Fibroblast of the conjunctiva (primary cell): ENCODE results near the gene PER1.

ENCODE experiments used
- DNase-seq: peaks from one replicate; pipeline ENCODE4 v3.0.0-alpha.2; 2010; ENCODE audit warnings: low read depth

The PER1 gene

DNA sequence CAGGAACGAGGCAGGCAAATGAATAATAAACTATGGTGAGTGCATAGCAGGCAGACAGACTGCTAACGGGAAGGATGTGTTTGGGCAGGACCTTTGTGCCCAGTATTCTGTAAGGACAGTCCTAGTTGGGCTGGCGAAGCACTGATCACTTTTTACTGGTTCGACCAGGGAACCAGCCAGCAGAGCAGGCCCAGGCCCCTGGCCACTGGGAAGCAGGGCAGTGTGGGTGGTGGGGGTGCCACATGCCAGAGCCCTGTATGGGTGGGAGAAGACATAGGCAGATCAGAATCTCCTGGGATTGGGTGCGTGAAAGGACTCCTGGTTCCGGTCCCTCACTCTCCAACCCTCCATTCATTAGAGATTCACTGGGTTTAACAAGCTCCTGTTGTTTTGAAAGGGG lies 14.5 kb upstream of the PER1 start:
- DNase-seq: no peak

DNA sequence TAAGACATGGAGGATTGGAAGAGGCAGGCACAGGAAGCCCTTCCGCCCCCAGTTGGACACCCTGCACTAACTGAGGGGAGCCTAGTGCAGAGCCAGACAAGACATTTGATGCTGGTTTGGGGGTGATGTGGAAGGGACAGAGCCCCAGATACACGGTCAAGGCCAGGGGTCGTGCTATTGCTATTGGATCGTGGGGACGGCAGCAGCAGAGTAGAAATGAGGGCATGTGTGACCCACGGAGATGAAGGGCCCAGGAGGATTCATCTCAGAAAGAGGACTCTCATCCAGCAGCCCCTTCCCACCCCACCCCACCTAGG lies 12.6 kb upstream of the PER1 start:
- DNase-seq: no peak

DNA sequence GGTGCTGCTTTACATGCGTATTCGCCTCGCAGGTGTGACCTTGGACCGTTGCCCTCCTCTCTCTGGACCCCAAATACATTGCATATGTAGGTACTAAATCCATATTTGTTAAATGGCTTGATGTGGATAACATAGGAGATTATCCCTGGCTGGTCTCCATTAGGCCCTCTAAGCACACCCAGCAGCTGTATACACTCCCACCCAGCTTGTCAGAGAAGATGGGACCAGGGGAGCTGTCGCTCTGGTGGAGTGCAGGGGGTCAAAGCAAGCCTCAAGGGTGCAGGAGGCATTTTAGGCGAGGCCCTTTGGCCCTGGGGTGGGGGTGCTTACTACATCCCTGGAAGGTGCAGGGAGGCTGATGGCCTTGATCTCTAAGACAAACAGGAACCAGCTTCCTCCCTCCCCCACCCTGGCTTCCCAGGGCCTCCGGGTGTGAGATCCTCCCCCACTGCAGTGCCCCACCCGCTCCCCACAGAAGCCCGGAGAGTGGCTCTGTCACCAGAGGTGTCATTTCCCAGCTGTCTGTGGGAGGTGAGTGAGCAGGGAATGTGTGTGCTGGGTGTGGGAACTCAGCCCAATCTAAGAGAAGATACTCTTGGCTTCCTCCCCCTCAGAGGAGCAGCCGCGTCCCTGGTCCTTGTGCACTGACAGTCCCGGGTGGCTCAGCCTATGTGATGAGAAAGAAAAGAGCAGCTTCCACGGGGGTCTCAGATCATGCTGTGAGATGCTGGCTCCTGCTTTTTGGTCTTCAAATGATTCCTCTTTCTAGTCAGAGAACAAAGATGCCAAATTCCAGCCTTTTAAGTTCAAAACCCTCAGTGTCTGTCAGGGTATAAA lies 12.0 kb upstream of the PER1 start:
- DNase-seq: no peak

GRCh38 chr17:8162997-8163977 lies 11.1 kb upstream of the PER1 start:
- no peak for DNase-seq

DNA sequence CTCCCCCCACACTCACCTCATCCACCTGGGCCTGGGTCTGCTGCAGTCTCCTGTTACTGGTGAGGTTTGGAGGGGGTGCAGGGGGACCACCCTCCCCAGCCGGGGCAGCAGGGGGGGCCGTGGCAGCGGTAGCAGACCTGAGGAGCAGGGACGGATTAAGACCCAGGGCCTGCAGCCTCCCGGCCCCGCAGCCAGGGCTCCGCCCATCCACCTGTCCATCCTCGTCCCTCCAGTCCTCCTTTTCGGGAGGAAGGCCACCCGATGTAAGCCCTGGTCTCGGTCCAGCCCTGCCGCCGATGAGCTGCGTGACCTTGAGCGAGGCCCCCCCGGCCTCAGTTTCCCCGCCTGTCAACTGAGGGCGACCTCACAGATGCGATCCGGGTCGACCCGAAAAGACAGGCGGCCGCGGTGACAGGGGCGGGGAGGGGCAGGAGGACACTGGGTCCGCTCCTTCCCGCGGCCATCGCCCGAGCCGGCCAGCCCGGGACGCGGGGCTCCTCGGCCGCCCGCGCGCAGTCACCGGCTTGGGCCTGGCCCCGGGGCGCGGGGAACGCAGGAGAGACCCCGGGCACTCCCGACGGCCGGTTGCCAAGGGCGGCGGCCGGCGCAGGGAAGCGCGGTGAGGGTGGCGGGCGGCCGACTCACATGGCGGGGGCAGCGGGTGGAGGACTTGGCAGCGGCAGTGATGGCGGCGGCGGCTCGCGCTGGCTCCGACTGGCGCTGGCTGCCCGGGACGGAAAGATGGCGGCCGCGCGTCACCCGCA lies 10.2 kb upstream of the PER1 start, which contains the start of gene VAMP2:
Gene VAMP2 (minus strand): TSS at position 716 of the 764 bp plus-strand sequence. CDS start 69 bp downstream, at position 647.
- no peak for DNase-seq

- no peak for DNase-seq
Measured at GRCh38 chr17:8161289-8162232, 9.4 kb upstream of the PER1 start.

DNA sequence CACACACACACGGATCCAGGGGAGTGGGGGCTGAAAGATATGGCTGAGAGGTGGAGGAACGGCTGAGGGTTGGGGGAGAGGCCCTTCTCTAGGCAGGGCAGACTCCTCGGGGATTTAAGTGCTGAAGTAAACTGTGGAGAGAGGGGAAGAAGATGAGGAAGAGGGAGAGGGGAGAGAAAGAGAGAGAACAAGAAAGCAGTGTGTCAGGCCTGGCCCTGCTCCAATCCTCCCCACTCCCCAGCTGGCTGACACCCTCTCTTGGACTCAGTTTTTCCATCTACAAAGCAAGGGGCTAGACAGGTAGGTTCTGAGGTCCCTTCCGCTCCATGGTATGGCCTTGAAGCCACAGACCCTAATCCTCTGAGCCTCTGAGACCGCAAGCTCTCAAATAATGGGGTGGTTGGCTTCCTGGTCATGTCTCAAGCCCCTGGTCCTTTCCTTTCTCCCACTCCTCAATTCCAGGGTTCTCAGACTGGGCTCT lies 8.6 kb upstream of the PER1 start:
- no peak for DNase-seq

- DNase-seq: no peak
Measured at GRCh38 chr17:8160224-8160577, 8.0 kb upstream of the PER1 start.

GRCh38 chr17:8159459-8160223 lies 7.4 kb upstream of the PER1 start:
- no peak for DNase-seq

DNA sequence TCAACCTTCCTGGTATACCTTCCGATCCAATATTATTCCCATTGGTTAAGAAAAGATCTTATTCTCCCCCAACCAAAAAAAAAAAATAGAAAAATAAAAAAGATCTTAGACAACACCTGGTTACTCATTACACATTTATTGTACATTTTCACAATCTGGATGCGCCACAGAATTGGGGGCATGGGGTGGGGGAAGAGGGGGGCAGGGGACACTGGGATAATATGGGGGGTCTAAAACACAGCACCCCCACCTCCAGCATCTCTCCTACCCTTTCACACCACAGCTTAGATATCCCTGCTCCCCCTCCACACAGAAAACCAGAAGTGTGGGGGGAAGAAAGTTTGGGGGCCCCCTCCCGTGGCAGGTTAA lies 6.8 kb upstream of the PER1 start:
- DNase-seq: no peak

GRCh38 chr17:8158267-8159031 lies 6.2 kb upstream of the PER1 start:
- DNase-seq: peak; percentile 87

- DNase-seq: peak; percentile 100
Measured at GRCh38 chr17:8156246-8156992, 4.2 kb upstream of the PER1 start.

GRCh38 chr17:8155996-8156245 lies 3.7 kb upstream of the PER1 start:
- no peak for DNase-seq

DNA sequence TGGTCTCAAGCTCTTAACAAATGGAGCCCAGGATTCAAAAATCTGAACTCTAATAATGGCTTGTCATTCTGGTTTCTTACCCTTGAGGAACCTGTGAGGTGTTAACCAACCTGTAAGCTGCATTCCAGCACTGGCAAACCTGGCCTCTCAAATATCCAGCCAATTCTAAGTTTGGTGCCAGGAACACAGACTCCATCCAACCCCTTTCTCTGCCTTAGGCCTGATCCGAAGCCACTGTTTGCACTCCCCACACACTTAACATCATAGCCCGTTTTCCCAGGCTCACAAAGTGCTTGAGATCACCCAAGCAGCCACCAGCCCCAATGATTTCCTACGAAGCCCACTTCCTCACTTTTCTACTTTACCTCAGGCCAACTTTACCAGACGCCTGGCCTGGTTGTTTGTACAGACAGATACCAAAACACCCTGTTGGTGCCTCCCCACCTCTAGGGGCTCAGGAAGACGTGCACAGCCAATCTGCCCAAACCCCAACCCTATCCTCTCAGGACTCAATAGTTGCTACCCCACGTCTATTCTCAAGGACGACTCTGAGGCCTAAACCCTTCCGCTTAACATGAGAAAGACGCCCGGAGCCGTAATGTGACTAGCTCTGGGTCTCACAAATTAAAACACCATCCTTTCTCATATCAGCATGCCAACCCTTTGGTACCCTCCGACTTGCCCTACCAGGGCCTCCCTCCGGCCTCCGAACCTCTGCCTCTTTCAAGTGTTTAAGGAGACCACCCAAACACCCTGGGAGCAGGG lies 3.2 kb upstream of the PER1 start:
- DNase-seq: no peak

GRCh38 chr17:8154608-8155155 lies 2.5 kb upstream of the PER1 start:
- no peak for DNase-seq

DNA sequence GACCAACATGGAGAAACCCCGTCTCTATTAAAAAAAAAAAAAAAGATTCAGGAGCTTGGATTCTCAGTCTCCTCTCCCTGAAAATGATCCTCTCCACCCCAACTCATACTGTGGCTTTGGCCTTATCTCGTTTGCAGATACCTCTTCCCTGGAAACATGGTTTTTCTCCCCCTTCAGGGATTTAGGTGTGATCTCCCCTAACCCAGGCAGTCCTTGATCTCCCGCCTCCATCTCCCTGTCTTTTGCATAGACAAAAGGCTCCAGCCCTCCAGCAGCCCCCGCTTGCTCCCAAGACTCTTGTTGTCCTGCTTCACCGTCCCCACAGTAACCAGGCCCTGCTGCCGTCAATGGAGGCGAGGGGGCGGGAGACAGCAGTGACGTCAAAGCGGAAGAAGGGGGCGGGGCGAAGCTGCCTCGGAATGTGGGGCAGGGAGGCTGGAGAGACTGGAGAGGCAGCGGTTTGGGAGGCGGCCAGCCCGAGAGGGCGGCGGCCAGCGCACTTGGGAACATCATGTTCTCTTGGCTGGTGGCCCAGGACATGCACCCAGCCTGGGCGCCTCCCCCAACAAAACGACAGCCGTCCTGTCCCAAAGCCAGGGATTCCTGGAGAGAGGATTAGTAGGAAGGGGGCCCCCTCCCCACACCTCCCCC lies 1.9 kb upstream of the PER1 start:
- DNase-seq: peak; percentile 100

GRCh38 chr17:8153525-8153956 lies 1.3 kb upstream of the PER1 start:
- DNase-seq: peak; percentile 95
